ENCODE results near the gene CBX8. TPM values are rescaled to one million over a fixed set of nuclear protein-coding genes. Genes with fewer than 3 reads are reported as not detected.

CBX8 gene
- total and polyA plus RNA-seq, 2 donors (not counting 3 experiments of a cell fraction or from before 2014, with no cell fraction given): 0.69 to 3.1 TPM

- dilution Hi-C loops (cut with MboI; ENCODE audit: extremely low pct_ligation_motif_present, low sequenced_read_pairs) (no loop called here), intact Hi-C loops (cut with micrococcal nuclease) (no loop called here)
- DNase-seq (ENCODE audit: low read depth, low spot score) (no peak), FAIRE-seq (no peak)
- Histone ChIP-seq H3K27me3 (ENCODE audit: control insufficient read depth in 2 of 2, insufficient read depth in 2 of 2, low read length in 2 of 2) (peaks cover 76 to 87% of the 10 kb centered on the region in 2 experiments), H2AFZ (ENCODE audit: low read depth, low read length) (no peak overlapping the region), H3K4me1 (ENCODE audit: control insufficient read depth, extremely low read depth, insufficient read depth, low read length) (peaks cover 10% of the 10 kb centered on the region), H3K4me3 (replicated peaks in 1 of 3; ENCODE audit: insufficient read depth in 1 of 3, low read depth in 1 of 3, low read length in 3 of 3) (no peak overlapping the region), H3K27ac (ENCODE audit: insufficient read depth, low read depth, low read length) (no peak overlapping the region), H4K20me1 (replicated peaks; ENCODE audit: control insufficient read depth, extremely low read depth, insufficient read depth, low read length) (no peaks in the 10 kb centered on the region), H3K4me2 (ENCODE audit: insufficient read depth, low read length) (no peak overlapping the region), H3K36me3 (ENCODE audit: control insufficient read depth in 2 of 2, extremely low read depth in 1 of 2, insufficient read depth in 2 of 2, low read length in 2 of 2) (no peaks in the 10 kb centered on the region), H3K9me1 (replicated peaks; ENCODE audit: control insufficient read depth, extremely low read depth, insufficient read depth, low read length) (no peaks in the 10 kb centered on the region), H3K9ac (replicated peaks; ENCODE audit: extremely low read depth, insufficient read depth, low read length) (no peak overlapping the region), H3K9me3 (replicated peaks; ENCODE audit: control insufficient read depth, insufficient read depth, low read length) (no peaks in the 10 kb centered on the region), H3K79me2 (ENCODE audit: control insufficient read depth, insufficient read depth, low read length) (no peaks in the 10 kb centered on the region)
- no TSS peak for BruUV-seq (replicated peaks)
- ChIA-PET POLR2A (no interaction called here), CTCF (interaction anchor here (0.5 to 2.2 kb wide), 3 partner anchors 11 to 38 kb away, joined by 3 to 9 read pairs (median 3); partner anchors contain the start of gene CBX4)
- peak; percentile 93 for TF ChIP-seq EZH2 (IDR thresholded peaks at IDR 0.05; ENCODE audit: borderline replicate concordance, low read depth, low read length, severe bottlenecking)
- TF ChIP-seq, protein P1, sequence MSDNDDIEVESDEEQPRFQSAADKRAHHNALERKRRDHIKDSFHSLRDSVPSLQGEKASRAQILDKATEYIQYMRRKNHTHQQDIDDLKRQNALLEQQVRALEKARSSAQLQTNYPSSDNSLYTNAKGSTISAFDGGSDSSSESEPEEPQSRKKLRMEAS (IDR thresholded peaks at IDR 0.05; ENCODE audit: insufficient read depth, insufficient read length): no peak
Observed at GRCh38 chr17:79801156-79802038, 4.5 kb upstream of the CBX8 start.

- POLR2A ChIA-PET: no interaction called here
Observed at GRCh38 chr17:79800325-79801155, 3.7 kb upstream of the CBX8 start.

More at GRCh38 chr17:79800325-79801155, 3.7 kb upstream of the CBX8 start:
- H3K36me3 ChIP-seq (ENCODE audit: control insufficient read depth in 2 of 2, extremely low read depth in 1 of 2, insufficient read depth in 2 of 2, low read length in 2 of 2): no peaks in the 10 kb centered on the region
- H3K9me1 ChIP-seq (replicated peaks; ENCODE audit: control insufficient read depth, extremely low read depth, insufficient read depth, low read length): no peaks in the 10 kb centered on the region
- no peaks in the 10 kb centered on the region for H3K9me3 ChIP-seq (replicated peaks; ENCODE audit: control insufficient read depth, insufficient read depth, low read length)
- H2AFZ ChIP-seq (ENCODE audit: low read depth, low read length): no peak overlapping the region
- TF ChIP-seq FOS (IDR thresholded peaks at IDR 0.05; ENCODE audit: borderline replicate concordance, insufficient read depth, low read length) (no peak), MYC (IDR thresholded peaks at IDR 0.05; ENCODE audit: low read depth, low read length) (no peak), EZH2 (IDR thresholded peaks at IDR 0.05; ENCODE audit: borderline replicate concordance, low read depth, low read length, severe bottlenecking) (no peak), POLR2A (IDR thresholded peaks at IDR 0.05; ENCODE audit: low read depth, low read length) (no peak), JUN (IDR thresholded peaks at IDR 0.05; ENCODE audit: borderline replicate concordance, insufficient read depth, insufficient read length, low read depth) (no peak), GATA2 (IDR thresholded peaks at IDR 0.05; ENCODE audit: insufficient read depth, insufficient read length, low read depth, low read length) (no peak), POLR2AphosphoS5 (IDR thresholded peaks at IDR 0.05; ENCODE audit: insufficient read depth, low read depth, low read length) (no peak)
- TF ChIP-seq, protein P2, sequence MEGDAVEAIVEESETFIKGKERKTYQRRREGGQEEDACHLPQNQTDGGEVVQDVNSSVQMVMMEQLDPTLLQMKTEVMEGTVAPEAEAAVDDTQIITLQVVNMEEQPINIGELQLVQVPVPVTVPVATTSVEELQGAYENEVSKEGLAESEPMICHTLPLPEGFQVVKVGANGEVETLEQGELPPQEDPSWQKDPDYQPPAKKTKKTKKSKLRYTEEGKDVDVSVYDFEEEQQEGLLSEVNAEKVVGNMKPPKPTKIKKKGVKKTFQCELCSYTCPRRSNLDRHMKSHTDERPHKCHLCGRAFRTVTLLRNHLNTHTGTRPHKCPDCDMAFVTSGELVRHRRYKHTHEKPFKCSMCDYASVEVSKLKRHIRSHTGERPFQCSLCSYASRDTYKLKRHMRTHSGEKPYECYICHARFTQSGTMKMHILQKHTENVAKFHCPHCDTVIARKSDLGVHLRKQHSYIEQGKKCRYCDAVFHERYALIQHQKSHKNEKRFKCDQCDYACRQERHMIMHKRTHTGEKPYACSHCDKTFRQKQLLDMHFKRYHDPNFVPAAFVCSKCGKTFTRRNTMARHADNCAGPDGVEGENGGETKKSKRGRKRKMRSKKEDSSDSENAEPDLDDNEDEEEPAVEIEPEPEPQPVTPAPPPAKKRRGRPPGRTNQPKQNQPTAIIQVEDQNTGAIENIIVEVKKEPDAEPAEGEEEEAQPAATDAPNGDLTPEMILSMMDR (IDR thresholded peaks at IDR 0.05; ENCODE audit: extremely low read depth in 1 of 2, insufficient read depth in 1 of 2, low read depth in 1 of 2, low read length in 2 of 2): no peak
- TF ChIP-seq, protein P1 (IDR thresholded peaks at IDR 0.05; ENCODE audit: insufficient read depth, insufficient read length): no peak
- H3K27me3 ChIP-seq (ENCODE audit: control insufficient read depth in 2 of 2, insufficient read depth in 2 of 2, low read length in 2 of 2): peaks cover 69 to 78% of the 10 kb centered on the region in 2 experiments
- dilution Hi-C loops (cut with MboI; ENCODE audit: extremely low pct_ligation_motif_present, low sequenced_read_pairs): no loop called here
- no peak overlapping the region for H3K4me3 ChIP-seq (replicated peaks in 1 of 3; ENCODE audit: insufficient read depth in 1 of 3, low read depth in 1 of 3, low read length in 3 of 3)
- H4K20me1 ChIP-seq (replicated peaks; ENCODE audit: control insufficient read depth, extremely low read depth, insufficient read depth, low read length): no peaks in the 10 kb centered on the region
- H3K79me2 ChIP-seq (ENCODE audit: control insufficient read depth, insufficient read depth, low read length): no peaks in the 10 kb centered on the region
- DNase-seq (ENCODE audit: low read depth, low spot score): no peak
- BruUV-seq (replicated peaks): no TSS peak
- CTCF ChIA-PET: interaction anchor here (0.6 to 2.2 kb wide), 4 partner anchors 10 to 35 kb away, joined by 3 to 9 read pairs (median 3); no protein-coding TSS in a partner anchor
- no peak overlapping the region for H3K4me2 ChIP-seq (ENCODE audit: insufficient read depth, low read length)
- no peak overlapping the region for H3K27ac ChIP-seq (ENCODE audit: insufficient read depth, low read depth, low read length)
- FAIRE-seq: no peak
- peaks cover 13% of the 10 kb centered on the region for H3K4me1 ChIP-seq (ENCODE audit: control insufficient read depth, extremely low read depth, insufficient read depth, low read length)
- intact Hi-C loops (cut with micrococcal nuclease): no loop called here
- no peak overlapping the region for H3K9ac ChIP-seq (replicated peaks; ENCODE audit: extremely low read depth, insufficient read depth, low read length)
